ENCODE measurements around the gene MTG2.

DNA sequence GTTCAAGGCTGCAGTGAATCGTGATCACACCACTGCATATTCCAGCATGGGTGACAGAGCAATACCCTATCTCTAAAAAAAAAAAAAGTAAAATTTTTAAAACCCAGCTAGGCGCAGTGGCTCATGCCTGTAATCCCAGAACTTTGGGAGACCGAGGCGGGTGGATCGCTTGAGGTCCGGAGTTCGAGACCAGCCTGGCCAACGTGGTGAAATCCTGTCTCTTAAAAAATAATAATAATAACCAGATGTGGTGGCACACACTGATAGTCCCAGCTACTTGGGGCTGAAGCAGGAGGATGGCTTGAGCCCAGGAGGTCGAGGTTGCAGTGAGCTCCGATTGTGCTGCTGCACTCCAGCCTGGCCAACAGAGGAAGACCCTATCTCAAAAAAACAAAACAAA is 13.5 kb downstream of the MTG2 start:
- TF ChIP-seq, protein P1, sequence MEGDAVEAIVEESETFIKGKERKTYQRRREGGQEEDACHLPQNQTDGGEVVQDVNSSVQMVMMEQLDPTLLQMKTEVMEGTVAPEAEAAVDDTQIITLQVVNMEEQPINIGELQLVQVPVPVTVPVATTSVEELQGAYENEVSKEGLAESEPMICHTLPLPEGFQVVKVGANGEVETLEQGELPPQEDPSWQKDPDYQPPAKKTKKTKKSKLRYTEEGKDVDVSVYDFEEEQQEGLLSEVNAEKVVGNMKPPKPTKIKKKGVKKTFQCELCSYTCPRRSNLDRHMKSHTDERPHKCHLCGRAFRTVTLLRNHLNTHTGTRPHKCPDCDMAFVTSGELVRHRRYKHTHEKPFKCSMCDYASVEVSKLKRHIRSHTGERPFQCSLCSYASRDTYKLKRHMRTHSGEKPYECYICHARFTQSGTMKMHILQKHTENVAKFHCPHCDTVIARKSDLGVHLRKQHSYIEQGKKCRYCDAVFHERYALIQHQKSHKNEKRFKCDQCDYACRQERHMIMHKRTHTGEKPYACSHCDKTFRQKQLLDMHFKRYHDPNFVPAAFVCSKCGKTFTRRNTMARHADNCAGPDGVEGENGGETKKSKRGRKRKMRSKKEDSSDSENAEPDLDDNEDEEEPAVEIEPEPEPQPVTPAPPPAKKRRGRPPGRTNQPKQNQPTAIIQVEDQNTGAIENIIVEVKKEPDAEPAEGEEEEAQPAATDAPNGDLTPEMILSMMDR (IDR thresholded peaks at IDR 0.05; ENCODE audit: low read depth, low read length) = no peak
- TF ChIP-seq POLR2A (IDR thresholded peaks at IDR 0.05; ENCODE audit: extremely low read depth, insufficient read length) = no peak

All from NB4 (cell line).